Testis (tissue), 2 donors: Measurements from ENCODE around the gene PMM1.

Experiments used
- CTCF ChIP-seq, 3 experiments: fragments of 450-650 bp in 2 of 3; fragments of 200-600 bp in 1 of 3; sonication (generic) in 1 of 3; IDR thresholded peaks; one replicate each; pipeline ENCODE4 v1.5.1; 2016 to 2019; ENCODE audit warnings: antibody characterized with exemption in 3 of 3, mild to moderate bottlenecking in 2 of 3, moderate library complexity in 1 of 3
- POLR2A ChIP-seq: fragments of 450-650 bp; IDR thresholded peaks from one replicate; pipeline ENCODE4 v1.6.1; 2017; ENCODE audit warnings: antibody characterized with exemption, mild to moderate bottlenecking, moderate library complexity

GRCh38 chr22:41597635-41597953 is 8.0 kb upstream of the PMM1 start:
- TF ChIP-seq CTCF (IDR thresholded peaks at IDR 0.05) (peak in 1 of 3 experiments; percentile 1), POLR2A (no peak)
